Suprapubic skin (tissue), 4 donors: Measurements from ENCODE around the gene SIK3.
"Not testable (repeated sequence)": the region's sequence is repeated elsewhere in the genome, so short reads cannot be mapped to it uniquely, and the experiment has no call there.

ENCODE experiments used
- EP300 ChIP-seq: sonication (generic); formaldehyde crosslinking; IDR thresholded peaks from one replicate; pipeline ENCODE4 v1.6.1; 2017; ENCODE audit warnings: antibody characterized with exemption
- POLR2A ChIP-seq, 2 donors: fragments of 450-650 bp; IDR thresholded peaks; one replicate each; pipeline ENCODE4 v1.6.1; 2017; ENCODE audit warnings: antibody characterized with exemption in 2 of 2, mild to moderate bottlenecking in 2 of 2, moderate library complexity in 2 of 2
- POLR2AphosphoS5 ChIP-seq, 3 donors: sonication (generic); formaldehyde crosslinking; IDR thresholded peaks; one replicate each; pipeline ENCODE4 v1.6.1; 2017; ENCODE audit warnings: antibody characterized with exemption in 3 of 3
- TF ChIP-seq, protein P1 (sequence below), 2 donors: fragments of 200-600 bp in 1 of 2; fragments of 450-650 bp in 1 of 2; sonication (generic) in 1 of 2; IDR thresholded peaks; one replicate each; pipeline ENCODE4 v1.5.1; 2016 to 2019; ENCODE audit warnings: antibody characterized with exemption in 2 of 2, mild to moderate bottlenecking in 1 of 2, moderate library complexity in 1 of 2

DNA sequence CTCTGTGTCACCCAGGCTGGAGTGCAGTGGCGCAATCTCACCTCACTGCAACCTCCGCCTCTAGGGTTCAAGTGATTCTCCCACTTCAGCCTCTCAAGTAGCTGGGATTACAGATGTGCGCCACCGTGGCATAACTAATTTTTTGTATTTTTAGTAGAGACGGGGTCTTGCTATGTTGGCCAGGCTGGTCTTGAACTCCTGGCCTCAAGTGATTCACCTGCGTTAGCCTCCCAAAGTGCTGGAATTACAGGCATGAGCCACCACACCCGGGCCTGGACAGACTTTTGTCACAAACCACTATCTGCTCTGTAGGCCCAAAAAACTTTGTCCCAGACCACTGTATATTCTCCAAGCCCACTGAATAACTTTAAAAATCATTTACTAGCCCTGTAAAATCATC is 74.5 kb downstream of the SIK3 start:
- TF ChIP-seq, protein P1, sequence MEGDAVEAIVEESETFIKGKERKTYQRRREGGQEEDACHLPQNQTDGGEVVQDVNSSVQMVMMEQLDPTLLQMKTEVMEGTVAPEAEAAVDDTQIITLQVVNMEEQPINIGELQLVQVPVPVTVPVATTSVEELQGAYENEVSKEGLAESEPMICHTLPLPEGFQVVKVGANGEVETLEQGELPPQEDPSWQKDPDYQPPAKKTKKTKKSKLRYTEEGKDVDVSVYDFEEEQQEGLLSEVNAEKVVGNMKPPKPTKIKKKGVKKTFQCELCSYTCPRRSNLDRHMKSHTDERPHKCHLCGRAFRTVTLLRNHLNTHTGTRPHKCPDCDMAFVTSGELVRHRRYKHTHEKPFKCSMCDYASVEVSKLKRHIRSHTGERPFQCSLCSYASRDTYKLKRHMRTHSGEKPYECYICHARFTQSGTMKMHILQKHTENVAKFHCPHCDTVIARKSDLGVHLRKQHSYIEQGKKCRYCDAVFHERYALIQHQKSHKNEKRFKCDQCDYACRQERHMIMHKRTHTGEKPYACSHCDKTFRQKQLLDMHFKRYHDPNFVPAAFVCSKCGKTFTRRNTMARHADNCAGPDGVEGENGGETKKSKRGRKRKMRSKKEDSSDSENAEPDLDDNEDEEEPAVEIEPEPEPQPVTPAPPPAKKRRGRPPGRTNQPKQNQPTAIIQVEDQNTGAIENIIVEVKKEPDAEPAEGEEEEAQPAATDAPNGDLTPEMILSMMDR (IDR thresholded peaks at IDR 0.05), result not testable (repeated sequence)
- TF ChIP-seq EP300; POLR2AphosphoS5 (IDR thresholded peaks at IDR 0.05); POLR2A (IDR thresholded peaks at IDR 0.05): not testable (repeated sequence)
